Midbrain (tissue), 1 donor: ENCODE measurements around the gene PIK3R6.
A peak's percentile ranks its signal among the peaks of the same experiment; 100 is the strongest.

Experiments
- DNase-seq: peaks from one replicate; lab custom pipeline; 2025; lab: John Stamatoyannopoulos, UW

PIK3R6 gene

GRCh38 chr17:8867361-8867981, at the start of gene PIK3R6:
PIK3R6 (minus strand) TSS chr17:8867674; CDS start chr17:8849794, 17,880 bp downstream.
- peak; percentile 2 for DNase-seq

GRCh38 chr17:8916466-8916865, 49.0 kb upstream of the PIK3R6 start:
- no peak for DNase-seq

- no peak for DNase-seq
Observed at GRCh38 chr17:8914554-8914953, 47.1 kb upstream of the PIK3R6 start.

GRCh38 chr17:8913879-8914278, 46.4 kb upstream of the PIK3R6 start:
- DNase-seq: no peak

- no peak for DNase-seq
Observed at GRCh38 chr17:8913091-8913490, 45.6 kb upstream of the PIK3R6 start.

- DNase-seq: no peak
Observed at GRCh38 chr17:8912084-8912981, 44.9 kb upstream of the PIK3R6 start.

GRCh38 chr17:8910969-8911604, 43.6 kb upstream of the PIK3R6 start:
- DNase-seq: no peak

GRCh38 chr17:8909586-8910270, 42.3 kb upstream of the PIK3R6 start:
- no peak for DNase-seq

GRCh38 chr17:8905331-8905730, 37.9 kb upstream of the PIK3R6 start:
- DNase-seq: no peak

- no peak for DNase-seq
Observed at GRCh38 chr17:8904686-8905085, 37.2 kb upstream of the PIK3R6 start.

- DNase-seq: no peak
Observed at GRCh38 chr17:8904201-8904600, 36.7 kb upstream of the PIK3R6 start.

GRCh38 chr17:8900626-8901585, 33.4 kb upstream of the PIK3R6 start:
- DNase-seq: no peak

GRCh38 chr17:8900207-8900606, 32.7 kb upstream of the PIK3R6 start:
- DNase-seq: no peak

- DNase-seq: no peak
Observed at GRCh38 chr17:8898636-8899035, 31.2 kb upstream of the PIK3R6 start.

- no peak for DNase-seq
Observed at GRCh38 chr17:8898126-8898525, 30.7 kb upstream of the PIK3R6 start.

GRCh38 chr17:8896641-8897635, 29.5 kb upstream of the PIK3R6 start:
- DNase-seq: no peak

GRCh38 chr17:8896087-8896486, 28.6 kb upstream of the PIK3R6 start:
- DNase-seq: no peak

- DNase-seq: peak; percentile 41
Observed at GRCh38 chr17:8894673-8895578, 27.5 kb upstream of the PIK3R6 start.

GRCh38 chr17:8894202-8894671, 26.8 kb upstream of the PIK3R6 start:
- DNase-seq: no peak
